Panc1 (cell line): ENCODE measurements around the gene NMRAL1. TPM values are rescaled to one million over a fixed set of nuclear protein-coding genes. Genes with fewer than 3 reads are reported as not detected.

Experiments
- ATAC-seq: fragments of 200-7000 bp; cut with Tn5 transposase; 2 replicates; pipeline ENCODE4 v1.9.1; 2020; ENCODE audit warnings: mild to moderate bottlenecking, moderate library complexity
- BruUV-seq: library from RNA; stranded (reverse); fragments of 400-500 nt; replicated peaks from 2 replicates; lab custom pipeline; 2021; lab: Mats Ljungman, UMichigan
- CTCF ChIA-PET: fragments of 300-600 bp; sonication (Branson Sonifier 250); formaldehyde crosslinking; loops from one replicate; lab custom pipeline; 2022; ENCODE audit warnings: antibody characterized with exemption; lab: Charles Lee
- POLR2A ChIA-PET: fragments of 300-600 bp; sonication (Branson Sonifier 250); formaldehyde crosslinking; loops from one replicate; lab custom pipeline; 2022; ENCODE audit warnings: antibody characterized with exemption; lab: Charles Lee
- DNase-seq: peaks from one replicate; pipeline ENCODE4 v3.0.0-alpha.2; 2010; ENCODE audit warnings: low read depth, low spot score
- H3K27ac ChIP-seq: 2 replicates; pipeline ENCODE4 v1.5.1; 2011; ENCODE audit warnings: mild to moderate bottlenecking, low read length, inconsistent platforms
- H3K27me3 ChIP-seq: fragments of 200-500 bp; sonication (Bioruptor generic); 2 replicates; pipeline ENCODE4 v1.6.0; 2014; ENCODE audit warnings: low read length, inconsistent platforms; ENCODE audit not compliant: control insufficient read depth, insufficient read depth
- H3K36me3 ChIP-seq: fragments of 200-500 bp; sonication (Bioruptor generic); 2 replicates; pipeline ENCODE4 v1.5.1; 2014; ENCODE audit warnings: inconsistent platforms, mild to moderate bottlenecking, low read length, moderate library complexity; ENCODE audit not compliant: control insufficient read depth, insufficient read depth
- H3K4me1 ChIP-seq: 2 replicates; pipeline ENCODE4 v1.5.1; 2011; ENCODE audit warnings: inconsistent platforms, mild to moderate bottlenecking, low read length, moderate library complexity; ENCODE audit not compliant: control insufficient read depth, insufficient read depth
- H3K4me3 ChIP-seq, 2 experiments: 2 replicates each; pipeline ENCODE4 v1.5.1; 2011 to 2012; ENCODE audit warnings: low read depth in 2 of 2, low read length in 2 of 2, mild to moderate bottlenecking in 2 of 2, inconsistent platforms in 1 of 2, moderate library complexity in 1 of 2
- H3K9me3 ChIP-seq: fragments of 200-500 bp; sonication (Bioruptor generic); 2 replicates; pipeline ENCODE4 v1.5.1; 2014; ENCODE audit warnings: low read depth, mild to moderate bottlenecking, inconsistent platforms, low read length, moderate library complexity; ENCODE audit not compliant: control insufficient read depth, insufficient read depth
- CTCF ChIP-seq: fragments of 450-650 bp; IDR thresholded peaks from 2 replicates; pipeline ENCODE4 v1.5.1; 2017; ENCODE audit warnings: mild to moderate bottlenecking
- POLR2AphosphoS5 ChIP-seq: IDR thresholded peaks from 2 replicates; pipeline ENCODE4 v1.6.1; 2012; ENCODE audit warnings: mild to moderate bottlenecking, low read depth, low read length, moderate library complexity
- REST ChIP-seq, 2 experiments: IDR thresholded peaks; 2 replicates each; pipeline ENCODE4 v1.6.1; 2011 to 2012; ENCODE audit warnings: low read depth in 2 of 2, control low read depth in 1 of 2, low read length in 1 of 2, mild to moderate bottlenecking in 1 of 2, moderate library complexity in 1 of 2; ENCODE audit not compliant: insufficient read depth in 1 of 2
- SIN3A ChIP-seq: IDR thresholded peaks from 2 replicates; pipeline ENCODE4 v1.6.1; 2012; ENCODE audit warnings: low read depth, mild to moderate bottlenecking, low read length, moderate library complexity, borderline replicate concordance; ENCODE audit not compliant: insufficient read depth
- TCF7L2 ChIP-seq: IDR thresholded peaks from 2 replicates; pipeline ENCODE4 v1.6.1; 2011; ENCODE audit warnings: mild to moderate bottlenecking, low read depth, low read length, inconsistent platforms
- in situ Hi-C: cut with HindIII; loops from 2 replicates; pipeline ENCODE4 v1.10.0; 2016; ENCODE audit warnings: low sequenced_read_pairs, low pct_unique_long_range_greater_than_20kb
- intact Hi-C: fragments of 100-400 bp; cut with micrococcal nuclease; formaldehyde crosslinking; loops from one replicate; pipeline ENCODE4 v1.10.0; 2022; ENCODE audit not compliant: unreplicated experiment
- total RNA-seq: library from RNA; stranded (reverse); gene quantifications from one replicate; pipeline ENCODE4 v1.2.1, GENCODE V29; 2021; ENCODE audit not compliant: unreplicated experiment

Gene NMRAL1
- total RNA-seq, 1 experiment from 2014 or later: 109 TPM

- H3K4me1 ChIP-seq: no peaks in the 10 kb centered on the region
- no peak overlapping the region for H3K27ac ChIP-seq
- in situ Hi-C loops: no loop called here
- CTCF ChIA-PET: no interaction called here
- TF ChIP-seq CTCF (no peak), POLR2AphosphoS5 (no peak)
- peaks cover 2% of the 10 kb centered on the region; the same call in 1 of the 2 replicates for H3K36me3 ChIP-seq
- no TSS peak for BruUV-seq
- intact Hi-C loops: no loop called here
- DNase-seq (no peak), ATAC-seq (no peak)
- POLR2A ChIA-PET: interaction anchor here (0.5 kb wide), 1 partner anchor 382 kb away, joined by 6 read pairs; no protein-coding TSS in a partner anchor
- no peaks in the 10 kb centered on the region for H3K27me3 ChIP-seq
- H3K4me3 ChIP-seq: no peak overlapping the region
- no peaks in the 10 kb centered on the region for H3K9me3 ChIP-seq
Observed at GRCh38 chr16:4467916-4468315, 6.5 kb downstream of the NMRAL1 start.

GRCh38 chr16:4465977-4466779 is 8.2 kb downstream of the NMRAL1 start:
- intact Hi-C loops: no loop called here
- ATAC-seq (no peak), DNase-seq (no peak)
- in situ Hi-C loops: no loop called here
- Histone ChIP-seq H3K4me1 (no peaks in the 10 kb centered on the region), H3K4me3 (no peak overlapping the region), H3K36me3 (peaks cover 2% of the 10 kb centered on the region; the same call in 1 of the 2 replicates), H3K27me3 (no peaks in the 10 kb centered on the region), H3K9me3 (no peaks in the 10 kb centered on the region), H3K27ac (no peak overlapping the region)
- no peak for TF ChIP-seq CTCF
- no peak for TF ChIP-seq REST (IDR thresholded peaks at IDR 0.05; ENCODE audit: insufficient read depth in 1 of 2, low read depth in 2 of 2, low read length in 1 of 2)
- no peak for TF ChIP-seq POLR2AphosphoS5
- no peak for TF ChIP-seq SIN3A
- TF ChIP-seq TCF7L2: no peak
- no TSS peak for BruUV-seq
- ChIA-PET CTCF (no interaction called here), POLR2A (no interaction called here)
